ENCODE measurements around the gene ZNF578. TPM values are rescaled to one million over a fixed set of nuclear protein-coding genes. Genes with fewer than 3 reads are reported as not detected.

ZNF578 gene
- total RNA-seq, result 0.54 and 1.1 TPM in 2 replicates

DNA sequence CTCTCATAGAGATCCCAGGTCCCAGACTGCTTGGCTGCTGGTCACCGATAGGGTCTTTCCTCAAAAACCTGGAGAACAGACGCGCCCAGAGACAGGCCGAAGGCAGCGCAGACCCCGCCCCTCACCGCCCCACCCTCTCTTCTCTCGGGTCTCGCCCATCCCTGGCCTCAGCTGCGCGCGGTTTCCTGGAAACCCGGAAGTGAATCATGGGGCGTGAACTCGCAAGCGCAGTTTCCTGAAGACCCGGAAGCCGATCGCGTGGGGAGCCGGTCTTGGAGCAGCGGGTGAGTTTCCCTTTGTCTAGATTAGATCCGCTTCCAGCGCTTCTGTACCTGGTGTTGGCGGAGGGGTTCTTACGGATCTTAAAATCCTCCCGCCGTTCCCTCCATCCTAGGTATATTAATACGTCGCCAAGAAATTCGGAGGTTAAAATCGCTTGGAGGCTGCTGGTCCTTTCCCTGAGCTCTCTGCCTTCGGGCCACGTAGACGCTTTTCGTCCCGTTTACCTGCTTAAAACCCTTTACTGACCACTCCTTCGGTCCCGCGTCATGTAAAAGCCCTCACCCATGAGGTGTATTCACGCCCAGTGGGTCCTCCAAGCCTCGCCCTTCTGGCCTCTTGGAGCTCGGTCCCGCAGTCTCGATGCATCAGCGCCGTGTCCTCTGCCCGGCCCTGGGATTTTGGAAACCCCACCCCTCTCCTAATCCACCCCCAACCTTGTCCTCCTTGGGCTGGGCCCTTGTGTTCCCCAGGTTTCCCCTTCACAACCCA, at the start of gene ZNF578:
TSS of gene ZNF578 (plus strand) at position 230 of the 771 bp plus-strand sequence. CDS start 48,293 bp downstream, outside the sequence.

GRCh38 chr19:52428937-52429336, 24.4 kb upstream of the ZNF578 start, which contains the start of gene ZNF534:
TSS of gene ZNF534 (plus strand) at chr19:52429148. CDS start at chr19:52431475, 2,327 bp downstream.

GRCh38 chr19:52527134-52527955, 74.0 kb downstream of the ZNF578 start, which contains the start of gene ZNF808:
TSS of gene ZNF808 (plus strand) at chr19:52527668. CDS start at chr19:52543285, 15,617 bp downstream.

Other genes starting within 250 kb of the ZNF578 start
- gene ZNF766, start 184.0 kb upstream of the ZNF578 start, total RNA-seq, result 9.3 and 11.3 TPM in 2 replicates
- gene ZNF480, start 156.4 kb upstream of the ZNF578 start, total RNA-seq, result 3.9 and 7.1 TPM in 2 replicates
- gene ZNF610, start 117.3 kb upstream of the ZNF578 start, total RNA-seq, result 1.2 and 2.0 TPM in 2 replicates
- 20.6 and 25.8 TPM in 2 replicates for gene ZNF880, start 83.6 kb upstream of the ZNF578 start, total RNA-seq
- 8.3 and 14.4 TPM in 2 replicates for gene ZNF528, start 55.7 kb upstream of the ZNF578 start, total RNA-seq
- gene ZNF534, start 24.4 kb upstream of the ZNF578 start, total RNA-seq, result not detected in 2 replicates
- 10.3 and 15.8 TPM in 2 replicates for gene ZNF808, start 74.1 kb downstream of the ZNF578 start, total RNA-seq
- gene ZNF701, start 116.7 kb downstream of the ZNF578 start, total RNA-seq, result 12.0 and 16.2 TPM in 2 replicates
- gene ZNF83, start 184.8 kb downstream of the ZNF578 start, total RNA-seq, result 27.1 and 36.1 TPM in 2 replicates

Data from dermis lymphatic vessel endothelial cell (primary cell).